ENCODE measurements around the gene UCHL1. TPM values are rescaled to one million over a fixed set of nuclear protein-coding genes. Genes with fewer than 3 reads are reported as not detected.

The UCHL1 gene
- total and polyA plus RNA-seq, 10 of the 15 experiments (the other 5 are each of a cell fraction or from before 2014, with no cell fraction given) = 0.29 to 178 (median 125) TPM

GRCh38 chr4:41216294-41217019 is 40.3 kb upstream of the UCHL1 start (continued):
- TF ChIP-seq ZNF687 (IDR thresholded peaks at IDR 0.05) (peak; percentile 63; the same call in 1 of the 2 replicates), ZNF592 (IDR thresholded peaks at IDR 0.05) (no peak), BACH1 (IDR thresholded peaks at IDR 0.05; ENCODE audit: borderline replicate concordance) (peak; percentile 56; the same call in 1 of the 2 replicates), NR2C1 (IDR thresholded peaks at IDR 0.05) (peak; percentile 68; the same call in 1 of the 2 replicates), RELA (IDR thresholded peaks at IDR 0.05; ENCODE audit: borderline replicate concordance, partially characterized antibody) (peak; percentile 83), POLR2A (IDR thresholded peaks at IDR 0.05; ENCODE audit: low read depth, low read length) (peak; percentile 96), GATAD2B (conservative IDR thresholded peaks at IDR 0.05; ENCODE audit: low read depth) (peak; percentile 44; the same call in 1 of the 2 replicates), HDAC2 (IDR thresholded peaks at IDR 0.05) (no peak)

All from GM12878 (cell line).